GM23248 (cell line): ENCODE results near the gene KRT78. TPM values are rescaled to one million over a fixed set of nuclear protein-coding genes. Genes with fewer than 3 reads are reported as not detected.

ENCODE experiments used
- DNase-seq: peaks from one replicate; pipeline ENCODE4 v3.0.0-alpha.2; 2015
- H2AFZ ChIP-seq: fragments of 200-600 bp; sonication (generic); 2 replicates; pipeline ENCODE4 v1.6.1; 2016; ENCODE audit warnings: antibody characterized with exemption
- H3F3A ChIP-seq: fragments of 200-600 bp; sonication (generic); 2 replicates; pipeline ENCODE4 v1.6.1; 2016; ENCODE audit warnings: mild to moderate bottlenecking, antibody characterized with exemption, mixed run types; ENCODE audit not compliant: insufficient read depth
- H3K27ac ChIP-seq: fragments of 200-600 bp; sonication (generic); 2 replicates; pipeline ENCODE4 v1.5.1; 2016; ENCODE audit warnings: mild to moderate bottlenecking
- H3K27me3 ChIP-seq: fragments of 200-600 bp; sonication (generic); replicated peaks from 2 replicates; pipeline ENCODE4 v1.6.1; 2016; ENCODE audit warnings: mild to moderate bottlenecking; ENCODE audit not compliant: insufficient read depth
- H3K36me3 ChIP-seq: fragments of 200-600 bp; sonication (generic); 2 replicates; pipeline ENCODE4 v1.6.1; 2016; ENCODE audit warnings: low read depth, mild to moderate bottlenecking
- H3K4me1 ChIP-seq: fragments of 200-600 bp; sonication (generic); 2 replicates; pipeline ENCODE4 v1.6.1; 2016; ENCODE audit warnings: mild to moderate bottlenecking; ENCODE audit not compliant: insufficient read depth
- H3K4me2 ChIP-seq: fragments of 200-600 bp; sonication (generic); one replicate; pipeline ENCODE4 v1.6.1; 2016; ENCODE audit warnings: mild to moderate bottlenecking; ENCODE audit not compliant: unreplicated experiment
- H3K4me3 ChIP-seq: fragments of 200-600 bp; sonication (generic); 2 replicates; pipeline ENCODE4 v1.5.1; 2016; ENCODE audit warnings: mild to moderate bottlenecking
- H3K79me2 ChIP-seq: fragments of 200-600 bp; sonication (generic); 2 replicates; pipeline ENCODE4 v1.6.1; 2016; ENCODE audit warnings: mild to moderate bottlenecking; ENCODE audit not compliant: insufficient read depth
- H3K9ac ChIP-seq: fragments of 200-600 bp; sonication (generic); 2 replicates; pipeline ENCODE4 v1.6.1; 2016; ENCODE audit warnings: mild to moderate bottlenecking
- H3K9me2 ChIP-seq: fragments of 200-600 bp; sonication (generic); 2 replicates; pipeline ENCODE4 v1.6.1; 2016; ENCODE audit warnings: mixed run types, mild to moderate bottlenecking, moderate library complexity; ENCODE audit not compliant: insufficient read depth
- H3K9me3 ChIP-seq: fragments of 200-600 bp; sonication (generic); one replicate; pipeline ENCODE4 v1.6.1; 2017; ENCODE audit warnings: low read depth
- H4K20me1 ChIP-seq: fragments of 200-600 bp; sonication (generic); 2 replicates; pipeline ENCODE4 v1.6.0; 2016; ENCODE audit not compliant: insufficient read depth
- EZH2 ChIP-seq: fragments of 200-600 bp; sonication (generic); IDR thresholded peaks from 2 replicates; pipeline ENCODE4 v1.6.1; 2018; ENCODE audit warnings: antibody characterized with exemption, mild to moderate bottlenecking; ENCODE audit not compliant: insufficient read depth, poor library complexity, severe bottlenecking
- EZH2phosphoT487 ChIP-seq: fragments of 200-600 bp; sonication (generic); IDR thresholded peaks from 2 replicates; pipeline ENCODE4 v1.6.1; 2018; ENCODE audit warnings: antibody characterized with exemption, moderate library complexity, mild to moderate bottlenecking, low read depth; ENCODE audit not compliant: insufficient read depth
- WGBS, 2 experiments: methylation state at CpG; one replicate each; pipeline ENCODE4 v1.1.6; 2015 to 2017; ENCODE audit warnings: low lambda C conversion rate in 2 of 2, low coverage in 1 of 2; ENCODE audit errors: missing lambda C conversion rate in 2 of 2; 5-methylcytosine and 5-hydroxymethylcytosine counted together
- in situ Hi-C: fragments of 300-500 bp; cut with MboI; formaldehyde crosslinking; loops from 2 replicates; pipeline ENCODE4 v1.15.0; 2020
- polyA plus RNA-seq: library from polyadenylated mRNA; unstranded; fragments of >200 nt; fragmentation: Nextera tagmentation; extraction: Ambion mirVana; gene quantifications from 2 replicates; pipeline ENCODE4 v1.2.1, GENCODE V29; 2016
- total RNA-seq: library from RNA; depleted of rRNA; stranded (reverse); fragments of >200 nt; shearing (Covaris generic); gene quantifications from 2 replicates; pipeline ENCODE4 v1.2.3, GENCODE V29; 2014

Gene KRT78
- total and polyA plus RNA-seq, 2 experiments from 2014 or later, result not detected

GRCh38 chr12:52813203-52813819 lies 35.5 kb downstream of the KRT78 start:
- DNase-seq, result no peak
- TF ChIP-seq EZH2phosphoT487 (no peak), EZH2 (no peak)
- no peaks in the 10 kb centered on the region for H3K9me3 ChIP-seq
- no peak overlapping the region for H3K4me3 ChIP-seq
- H3K4me2 ChIP-seq, result no peak overlapping the region
- H4K20me1 ChIP-seq, result no peaks in the 10 kb centered on the region
- no peaks in the 10 kb centered on the region for H3K79me2 ChIP-seq
- in situ Hi-C loops, result no loop called here
- no peak overlapping the region for H3K9ac ChIP-seq
- WGBS, 2 experiments, result 72 to 75% methylated on average over 10 of the region's 10 CpGs
- peaks cover 59% of the 10 kb centered on the region for H3K27me3 ChIP-seq
- no peak overlapping the region for H2AFZ ChIP-seq
- no peak overlapping the region for H3K27ac ChIP-seq
- no peaks in the 10 kb centered on the region for H3K36me3 ChIP-seq
- peaks cover 10% of the 10 kb centered on the region; the same call in 1 of the 2 replicates for H3K4me1 ChIP-seq
- no peaks in the 10 kb centered on the region for H3K9me2 ChIP-seq
- H3F3A ChIP-seq, result no peaks in the 10 kb centered on the region

- peaks cover 59% of the 10 kb centered on the region for H3K27me3 ChIP-seq
- H3K9me3 ChIP-seq, result no peaks in the 10 kb centered on the region
- TF ChIP-seq EZH2phosphoT487, result no peak
- H3K4me1 ChIP-seq, result peaks cover 10% of the 10 kb centered on the region; the same call in 1 of the 2 replicates
- no peaks in the 10 kb centered on the region for H3K9me2 ChIP-seq
- no peak for DNase-seq
- H2AFZ ChIP-seq, result no peak overlapping the region
- no peak overlapping the region for H3K9ac ChIP-seq
- H3K27ac ChIP-seq, result no peak overlapping the region
- 38 to 46% methylated on average over 3 of the region's 3 CpGs for WGBS, 2 experiments
- H3K79me2 ChIP-seq, result no peaks in the 10 kb centered on the region
- H3K4me2 ChIP-seq, result no peak overlapping the region
- in situ Hi-C loops, result no loop called here
- no peaks in the 10 kb centered on the region for H4K20me1 ChIP-seq
- H3K36me3 ChIP-seq, result no peaks in the 10 kb centered on the region
- H3F3A ChIP-seq, result no peaks in the 10 kb centered on the region
- H3K4me3 ChIP-seq, result no peak overlapping the region
These were observed 36.0 kb downstream of the KRT78 start for GRCh38 chr12:52812749-52813148.

- Histone ChIP-seq H3K79me2 (no peaks in the 10 kb centered on the region), H3K27ac (no peak overlapping the region), H3K4me2 (no peak overlapping the region), H3K4me3 (no peak overlapping the region), H3F3A (no peaks in the 10 kb centered on the region), H3K4me1 (peaks cover 10% of the 10 kb centered on the region; the same call in 1 of the 2 replicates), H4K20me1 (no peaks in the 10 kb centered on the region), H3K9ac (no peak overlapping the region), H3K27me3 (peaks cover 54% of the 10 kb centered on the region), H3K9me3 (no peaks in the 10 kb centered on the region), H3K9me2 (no peaks in the 10 kb centered on the region), H3K36me3 (no peaks in the 10 kb centered on the region), H2AFZ (no peak overlapping the region)
- in situ Hi-C loops, result no loop called here
- WGBS, 2 experiments, result 23 to 34% methylated on average over 4 of the region's 4 CpGs
- no peak for TF ChIP-seq EZH2
- no peak for DNase-seq
These were observed 36.8 kb downstream of the KRT78 start for GRCh38 chr12:52812073-52812400.

- Histone ChIP-seq H3K27ac (no peak overlapping the region), H3K9me3 (no peaks in the 10 kb centered on the region), H3K36me3 (no peaks in the 10 kb centered on the region), H3K4me2 (no peak overlapping the region), H3K4me3 (no peak overlapping the region), H3K79me2 (no peaks in the 10 kb centered on the region), H3K9ac (no peak overlapping the region), H3K4me1 (peaks cover 10% of the 10 kb centered on the region; the same call in 1 of the 2 replicates), H3F3A (no peaks in the 10 kb centered on the region), H3K27me3 (peaks cover 52% of the 10 kb centered on the region), H4K20me1 (no peaks in the 10 kb centered on the region), H2AFZ (no peak overlapping the region), H3K9me2 (no peaks in the 10 kb centered on the region)
- DNase-seq, result no peak
- in situ Hi-C loops, result no loop called here
- WGBS, 2 experiments, result 54 to 58% methylated on average over 9 of the region's 9 CpGs
- TF ChIP-seq EZH2phosphoT487 (no peak), EZH2 (no peak)
These were observed 37.4 kb downstream of the KRT78 start for GRCh38 chr12:52811191-52812072.
